SK-N-MC (cell line): ENCODE measurements around the gene CLN3.
"Not testable (repeated sequence)": the region's sequence is repeated elsewhere in the genome, so short reads cannot be mapped to it uniquely, and the experiment has no call there.

ENCODE experiments used
- EZH2 ChIP-seq: fragments of 200-600 bp; sonication (generic); IDR thresholded peaks from one replicate; pipeline ENCODE4 v1.6.1; 2017; ENCODE audit warnings: antibody characterized with exemption
- FOXP2 ChIP-seq: optimal IDR thresholded peaks from 2 replicates; pipeline ENCODE3; 2011; ENCODE audit warnings: mild to moderate bottlenecking, moderate library complexity; ENCODE audit not compliant: insufficient read depth; ENCODE audit errors: extremely low read length, control extremely low read depth
- POLR2AphosphoS5 ChIP-seq: IDR thresholded peaks from 2 replicates; pipeline ENCODE4 v1.6.1; 2012; ENCODE audit warnings: mild to moderate bottlenecking, low read depth, low read length, borderline replicate concordance

DNA sequence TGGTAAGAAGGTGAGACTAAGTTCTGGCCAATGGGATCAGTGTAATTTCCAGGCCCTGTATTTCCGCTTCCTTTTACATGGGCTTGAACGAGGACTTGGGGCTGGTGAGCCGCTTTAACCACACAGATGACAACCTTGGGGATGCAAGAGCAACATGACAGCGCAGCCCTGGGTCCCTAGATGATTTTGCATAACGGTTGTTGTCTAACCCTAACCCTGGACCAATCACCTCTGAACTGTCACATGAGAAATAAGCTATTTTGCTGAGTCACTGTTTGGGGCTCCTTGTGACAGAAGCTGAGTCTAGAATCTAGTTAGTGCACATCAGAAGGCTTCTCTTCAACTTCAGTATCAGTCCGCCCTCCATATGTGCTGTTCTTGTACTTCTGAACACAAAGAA is 44.8 kb downstream of the CLN3 start:
- TF ChIP-seq EZH2, POLR2AphosphoS5, FOXP2: not testable (repeated sequence)
